ENCODE data around the gene TTLL1.
A peak's percentile ranks its signal among the peaks of the same experiment; 100 is the strongest.

The TTLL1 gene

GRCh38 chr22:43090130-43090789 lies 1.1 kb upstream of the TTLL1 start:
- peak; percentile 61 for DNase-seq
- H3K4me2 ChIP-seq (ENCODE audit: insufficient read depth, low read length), result peak overlapping the region; percentile 70; the same call in 1 of the 2 replicates
- peaks cover 16% of the 10 kb centered on the region for H3K4me1 ChIP-seq (ENCODE audit: insufficient read depth, low read length)
- no peak overlapping the region for H3K9ac ChIP-seq (ENCODE audit: low read depth, low read length)
- no peak overlapping the region for H3K27ac ChIP-seq (ENCODE audit: low read length)
- peak overlapping the region; percentile 59; the same call in 1 of the 2 replicates for H2AFZ ChIP-seq (ENCODE audit: low read depth, low read length)
- peaks cover 3% of the 10 kb centered on the region; the same call in 1 of the 2 replicates for H3K79me2 ChIP-seq (ENCODE audit: insufficient read depth, low read length)
- no peaks in the 10 kb centered on the region for H3K9me3 ChIP-seq (ENCODE audit: insufficient read depth, low read length, severe bottlenecking)
- ATAC-seq (ENCODE audit: insufficient read depth, low read depth), result peak; percentile 27
- no peak overlapping the region; a peak in 1 of 4 replicates for H3K4me3 ChIP-seq (ENCODE audit: low read depth in 1 of 2, low read length in 2 of 2)
- no peaks in the 10 kb centered on the region for H3K36me3 ChIP-seq (ENCODE audit: insufficient read depth, low read length)
- no peaks in the 10 kb centered on the region for H4K20me1 ChIP-seq (ENCODE audit: insufficient read depth, low read length)
- H3K27me3 ChIP-seq (ENCODE audit: insufficient read depth, low read length, poor library complexity), result no peaks in the 10 kb centered on the region
- TF ChIP-seq CTCF (IDR thresholded peaks at IDR 0.05; ENCODE audit: borderline replicate concordance, extremely low read depth, low read length, poor library complexity, severe bottlenecking), result peak; percentile 70
- no peak for TF ChIP-seq EZH2 (IDR thresholded peaks at IDR 0.05; ENCODE audit: borderline replicate concordance, low read depth, low read length, severe bottlenecking)

GRCh38 chr22:43088627-43088983 lies 586 bp downstream of the TTLL1 start:
- no peaks in the 10 kb centered on the region for H3K9me3 ChIP-seq (ENCODE audit: insufficient read depth, low read length, severe bottlenecking)
- DNase-seq (no peak), ATAC-seq (ENCODE audit: insufficient read depth, low read depth) (no peak)
- peak overlapping the region; percentile 70 for H3K4me2 ChIP-seq (ENCODE audit: insufficient read depth, low read length)
- H3K27ac ChIP-seq (ENCODE audit: low read length), result peak overlapping the region; percentile 57
- peak overlapping the region; percentile 51 for H3K9ac ChIP-seq (ENCODE audit: low read depth, low read length)
- H3K27me3 ChIP-seq (ENCODE audit: insufficient read depth, low read length, poor library complexity), result no peaks in the 10 kb centered on the region
- H4K20me1 ChIP-seq (ENCODE audit: insufficient read depth, low read length), result no peaks in the 10 kb centered on the region
- H2AFZ ChIP-seq (ENCODE audit: low read depth, low read length), result peak overlapping the region; percentile 87
- peaks cover 3% of the 10 kb centered on the region; the same call in 1 of the 2 replicates for H3K79me2 ChIP-seq (ENCODE audit: insufficient read depth, low read length)
- H3K4me3 ChIP-seq (ENCODE audit: low read depth in 1 of 2, low read length in 2 of 2), result peak overlapping the region; percentile 24 to 64; a peak in 3 of 4 replicates
- H3K4me1 ChIP-seq (ENCODE audit: insufficient read depth, low read length), result peaks cover 16% of the 10 kb centered on the region
- no peaks in the 10 kb centered on the region for H3K36me3 ChIP-seq (ENCODE audit: insufficient read depth, low read length)
- TF ChIP-seq CTCF (IDR thresholded peaks at IDR 0.05; ENCODE audit: borderline replicate concordance, extremely low read depth, low read length, poor library complexity, severe bottlenecking) (no peak), EZH2 (IDR thresholded peaks at IDR 0.05; ENCODE audit: borderline replicate concordance, low read depth, low read length, severe bottlenecking) (no peak)

- no peaks in the 10 kb centered on the region; the same call in 1 of the 2 replicates for H4K20me1 ChIP-seq (ENCODE audit: insufficient read depth, low read length)
- no peak overlapping the region for H2AFZ ChIP-seq (ENCODE audit: low read depth, low read length)
- no peaks in the 10 kb centered on the region for H3K27me3 ChIP-seq (ENCODE audit: insufficient read depth, low read length, poor library complexity)
- no peak for DNase-seq
- no peak overlapping the region for H3K4me3 ChIP-seq (ENCODE audit: low read depth in 1 of 2, low read length in 2 of 2)
- H3K9me3 ChIP-seq (ENCODE audit: insufficient read depth, low read length, severe bottlenecking), result no peaks in the 10 kb centered on the region
- no peak for ATAC-seq (ENCODE audit: insufficient read depth, low read depth)
- TF ChIP-seq EZH2 (IDR thresholded peaks at IDR 0.05; ENCODE audit: borderline replicate concordance, low read depth, low read length, severe bottlenecking) (no peak), CTCF (IDR thresholded peaks at IDR 0.05; ENCODE audit: borderline replicate concordance, extremely low read depth, low read length, poor library complexity, severe bottlenecking) (no peak)
- H3K27ac ChIP-seq (ENCODE audit: low read length), result no peak overlapping the region
- no peaks in the 10 kb centered on the region for H3K36me3 ChIP-seq (ENCODE audit: insufficient read depth, low read length)
- no peak overlapping the region for H3K4me2 ChIP-seq (ENCODE audit: insufficient read depth, low read length)
- no peak overlapping the region for H3K9ac ChIP-seq (ENCODE audit: low read depth, low read length)
- H3K4me1 ChIP-seq (ENCODE audit: insufficient read depth, low read length), result peaks cover 16% of the 10 kb centered on the region
- peaks cover 3% of the 10 kb centered on the region; the same call in 1 of the 2 replicates for H3K79me2 ChIP-seq (ENCODE audit: insufficient read depth, low read length)
Measured at GRCh38 chr22:43085658-43086606, 3.3 kb downstream of the TTLL1 start.
